Thoracic aorta (tissue), 2 donors: ENCODE data around the gene PPP6R2. TPM values are rescaled to one million over a fixed set of nuclear protein-coding genes. Genes with fewer than 3 reads are reported as not detected.

Experiments
- ATAC-seq: fragments of 150-250 bp; one replicate; pipeline ENCODE4 v1.8.0; 2017; ENCODE audit warnings: low read depth; ENCODE audit not compliant: insufficient number of reproducible peaks, low FRiP score
- DNase-seq: peaks from one replicate; pipeline ENCODE4 v3.0.0-alpha.2; 2020; ENCODE audit warnings: low spot score
- H3K27ac ChIP-seq, 2 donors: fragments of 200-600 bp; sonication (generic); 1 replicate in 1 of 2; 2 replicates in 1 of 2; pipeline ENCODE4 v1.5.1; 2016; ENCODE audit warnings: mild to moderate bottlenecking in 2 of 2, moderate library complexity in 2 of 2
- H3K27me3 ChIP-seq: fragments of 200-600 bp; sonication (generic); replicated peaks from 2 replicates; pipeline ENCODE4 v1.6.0; 2016; ENCODE audit warnings: mild to moderate bottlenecking; ENCODE audit not compliant: insufficient read depth
- H3K36me3 ChIP-seq: fragments of 200-600 bp; sonication (generic); one replicate; pipeline ENCODE4 v1.5.1; 2016
- H3K4me1 ChIP-seq, 2 donors: fragments of 200-600 bp; sonication (generic); 1 replicate in 1 of 2; 2 replicates in 1 of 2; pipeline versions ENCODE4 v1.5.1 to v1.6.0; 2016; ENCODE audit warnings: low read depth in 2 of 2, mild to moderate bottlenecking in 1 of 2; ENCODE audit not compliant: control insufficient read depth in 1 of 2
- H3K4me3 ChIP-seq: fragments of 200-600 bp; sonication (generic); 2 replicates; pipeline ENCODE4 v1.5.1; 2016; ENCODE audit warnings: mild to moderate bottlenecking
- H3K9me3 ChIP-seq: fragments of 200-600 bp; sonication (generic); 2 replicates; pipeline ENCODE4 v1.5.1; 2016
- CTCF ChIP-seq: fragments of 200-600 bp; sonication (generic); IDR thresholded peaks from one replicate; pipeline ENCODE4 v1.5.1; 2019; ENCODE audit warnings: antibody characterized with exemption
- total RNA-seq, 2 donors: library from RNA; depleted of rRNA; stranded (reverse); fragments of >200 nt; gene quantifications; one replicate each; pipeline versions ENCODE4 v1.1.0 to v1.2.3, GENCODE V29; 2016

The PPP6R2 gene
- total RNA-seq, 2 donors from 2014 or later = 61.2 to 73.6 TPM

- Histone ChIP-seq H3K27ac (no peak overlapping the region), H3K4me1 (no peaks in the 10 kb centered on the region), H3K9me3 (no peaks in the 10 kb centered on the region), H3K36me3 (peaks cover 93% of the 10 kb centered on the region), H3K27me3 (no peaks in the 10 kb centered on the region), H3K4me3 (no peak overlapping the region)
- DNase-seq (no peak), ATAC-seq (no peak)
- TF ChIP-seq CTCF = no peak
Observed at GRCh38 chr22:50461536-50461935, 118.4 kb downstream of the PPP6R2 start.

GRCh38 chr22:50461979-50462540, 118.9 kb downstream of the PPP6R2 start:
- Histone ChIP-seq H3K27me3 (no peaks in the 10 kb centered on the region), H3K36me3 (peaks cover 93% of the 10 kb centered on the region), H3K4me1 (no peaks in the 10 kb centered on the region), H3K27ac (no peak overlapping the region), H3K9me3 (no peaks in the 10 kb centered on the region), H3K4me3 (no peak overlapping the region)
- ATAC-seq (no peak), DNase-seq (no peak)
- no peak for TF ChIP-seq CTCF

- DNase-seq = no peak
- Histone ChIP-seq H3K27ac (no peak overlapping the region), H3K9me3 (no peaks in the 10 kb centered on the region), H3K27me3 (no peaks in the 10 kb centered on the region), H3K36me3 (peaks cover 85% of the 10 kb centered on the region), H3K4me3 (no peak overlapping the region), H3K4me1 (no peaks in the 10 kb centered on the region)
- no peak for ATAC-seq
- TF ChIP-seq CTCF = no peak
Observed at GRCh38 chr22:50463188-50463900, 120.2 kb downstream of the PPP6R2 start.

- no peak for TF ChIP-seq CTCF
- Histone ChIP-seq H3K27ac (no peak overlapping the region), H3K27me3 (no peaks in the 10 kb centered on the region), H3K4me1 (peaks cover 0 to 3% of the 10 kb centered on the region in 2 donors), H3K9me3 (no peaks in the 10 kb centered on the region), H3K4me3 (no peak overlapping the region), H3K36me3 (peaks cover 76% of the 10 kb centered on the region)
- DNase-seq (no peak), ATAC-seq (no peak)
Observed at GRCh38 chr22:50464451-50464850, 121.3 kb downstream of the PPP6R2 start.

- Histone ChIP-seq H3K27me3 (no peaks in the 10 kb centered on the region), H3K27ac (no peak overlapping the region), H3K4me3 (no peak overlapping the region), H3K9me3 (no peaks in the 10 kb centered on the region), H3K4me1 (peaks cover 4 to 12% of the 10 kb centered on the region in 2 donors), H3K36me3 (peaks cover 68% of the 10 kb centered on the region)
- no peak for TF ChIP-seq CTCF
- no peak for ATAC-seq
- no peak for DNase-seq
Observed at GRCh38 chr22:50465066-50465930, 122.2 kb downstream of the PPP6R2 start.
